Pancreas (tissue), 10 donors: Measurements from ENCODE around the gene KLF17. TPM values are rescaled to one million over a fixed set of nuclear protein-coding genes. Genes with fewer than 3 reads are reported as not detected.

ENCODE experiments used
- ATAC-seq, 4 donors: fragments of 200-7000 bp; cut with Tn5 transposase; one replicate each; pipeline versions ENCODE4 v1.8.0 to v1.9.1; 2020; ENCODE audit warnings: mild to moderate bottlenecking in 4 of 4, moderate library complexity in 4 of 4
- DNase-seq, 6 donors: peaks; one replicate each; pipeline ENCODE4 v3.0.0-alpha.2; 2020
- FAIRE-seq: peaks from 2 replicates; lab custom pipeline; 2012; peaks lifted over from hg19 to GRCh38; lab: Jason Lieb, UNC
- H3K27ac ChIP-seq, 4 donors: fragments of 200-600 bp; sonication (generic); 1 replicate in 3 of 4; 2 replicates in 1 of 4; pipeline versions ENCODE4 v1.5.0 to v1.8.0; 2020
- H3K27me3 ChIP-seq, 4 donors: fragments of 200-600 bp; one replicate each; pipeline ENCODE4 v1.8.0; 2021
- H3K36me3 ChIP-seq, 3 donors: fragments of 200-600 bp; sonication (generic) in 1 of 3; one replicate each; pipeline versions ENCODE4 v1.5.0 to v1.8.0; 2020 to 2021
- H3K4me1 ChIP-seq, 3 donors: fragments of 200-600 bp; one replicate each; pipeline ENCODE4 v1.8.0; 2021
- H3K4me3 ChIP-seq, 4 donors: fragments of 200-600 bp; sonication (generic) in 2 of 4; one replicate each; pipeline versions ENCODE4 v1.5.0 to v1.8.0; 2020 to 2021
- H3K9me3 ChIP-seq, 4 donors: fragments of 200-600 bp; one replicate each; pipeline ENCODE4 v1.8.0; 2021
- WGBS, 2 donors: extraction: QIAGEN DNeasy Blood & Tissue Kit; methylation state at CpG; one replicate each; pipeline ENCODE4 v1.1.7; 2013; 5-methylcytosine and 5-hydroxymethylcytosine counted together
- intact Hi-C, 3 donors: fragments of 100-400 bp; cut with DNase I; formaldehyde crosslinking; loops; one replicate each; pipeline versions ENCODE4 v1.11.1 to v1.14.2; 2022
- polyA plus RNA-seq, 2 donors: library from polyadenylated mRNA; stranded (reverse); fragments of 200-250 nt; gene quantifications; one replicate each; pipeline ENCODE4 v1.2.3, GENCODE V29; 2013
- total RNA-seq, 6 donors: library from RNA; stranded (reverse); fragmentation: NEBNext Ultra II Directional in 4 of 6; extraction: Animal tissue kit (Norgen Biotek cat#: 25700) in 4 of 6; gene quantifications; one replicate each; pipeline versions ENCODE4 v1.2.1 to v1.2.4, GENCODE V29; 2021 to 2023
- TF ChIP-seq, protein P1 (sequence below), 4 donors: fragments of 200-600 bp; sonication (generic) in 3 of 4; IDR thresholded peaks; one replicate each; pipeline versions ENCODE4 v1.5.0 to v1.8.0; 2021; ENCODE audit warnings: antibody characterized with exemption in 4 of 4
- donor health status: healthy with polysubstance abuse.
- donor health status: DM: no; HTN: no; CAD: no; lungs with moderate emphysema.
- donor health status: DM: no; HTN: no; CAD: no.
- donor health status: control.
- donor health status: control.
- donor health status: Bipolar disorder and iron deficiency.
- donor health status: DM: yes; HTN: yes; CAD: no.
- donor health status: DM: no; HTN: no; CAD: no.
- donor health status: DM: no; HTN: no; CAD: no.
- donor health status: DM: yes; HTN: yes; CAD: no.

Gene KLF17
- total and polyA plus RNA-seq, 8 donors = 0.12 TPM; not detected in 7

DNA sequence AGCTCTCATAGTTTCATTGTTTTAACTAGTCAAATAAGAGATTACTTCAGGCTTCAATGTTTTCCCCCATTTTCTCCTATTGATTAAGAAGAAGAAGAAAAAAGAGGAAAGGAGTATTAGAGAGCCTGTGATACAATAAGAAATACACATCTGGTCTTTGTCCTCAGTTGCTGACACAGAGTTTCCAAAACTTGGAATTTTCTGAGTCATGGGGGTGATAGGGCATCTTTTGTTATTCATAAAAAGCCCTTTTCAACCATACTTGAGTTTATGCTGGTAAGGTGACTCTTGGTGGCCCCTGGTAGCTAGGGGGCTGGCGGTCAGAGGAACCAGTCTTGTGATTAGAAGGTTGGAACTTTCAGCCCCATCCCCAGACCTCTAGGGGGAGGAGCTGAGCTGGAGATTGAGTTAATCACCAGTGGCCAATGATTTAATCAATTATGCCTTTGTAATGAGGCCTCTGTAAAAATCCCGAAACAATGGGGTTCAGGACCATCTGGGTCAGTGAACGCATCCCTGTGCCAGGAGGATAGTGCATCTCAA, 51.7 kb downstream of the KLF17 start:
- 90 to 93% methylated on average over 3 of the region's 3 CpGs for WGBS, 2 donors

DNA sequence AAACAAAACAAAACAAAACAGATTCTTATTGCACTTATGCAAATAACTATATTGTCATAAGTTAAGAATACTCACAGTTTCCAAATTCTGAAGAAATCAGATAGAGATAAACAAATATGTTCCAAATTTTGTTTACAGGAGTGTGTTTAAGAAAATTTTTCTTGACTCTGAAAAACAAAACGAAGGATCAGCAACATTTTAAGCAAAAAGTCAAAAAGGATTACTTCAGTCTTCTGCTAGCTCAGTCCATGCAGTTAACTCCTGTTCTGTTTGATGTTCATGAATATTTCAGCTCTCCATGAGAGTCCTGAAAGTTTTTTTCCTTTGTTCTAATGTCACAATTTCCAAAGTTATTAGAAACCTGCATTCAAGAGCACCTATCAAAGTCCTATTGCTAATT, 56.0 kb downstream of the KLF17 start:
- TF ChIP-seq, protein P1, sequence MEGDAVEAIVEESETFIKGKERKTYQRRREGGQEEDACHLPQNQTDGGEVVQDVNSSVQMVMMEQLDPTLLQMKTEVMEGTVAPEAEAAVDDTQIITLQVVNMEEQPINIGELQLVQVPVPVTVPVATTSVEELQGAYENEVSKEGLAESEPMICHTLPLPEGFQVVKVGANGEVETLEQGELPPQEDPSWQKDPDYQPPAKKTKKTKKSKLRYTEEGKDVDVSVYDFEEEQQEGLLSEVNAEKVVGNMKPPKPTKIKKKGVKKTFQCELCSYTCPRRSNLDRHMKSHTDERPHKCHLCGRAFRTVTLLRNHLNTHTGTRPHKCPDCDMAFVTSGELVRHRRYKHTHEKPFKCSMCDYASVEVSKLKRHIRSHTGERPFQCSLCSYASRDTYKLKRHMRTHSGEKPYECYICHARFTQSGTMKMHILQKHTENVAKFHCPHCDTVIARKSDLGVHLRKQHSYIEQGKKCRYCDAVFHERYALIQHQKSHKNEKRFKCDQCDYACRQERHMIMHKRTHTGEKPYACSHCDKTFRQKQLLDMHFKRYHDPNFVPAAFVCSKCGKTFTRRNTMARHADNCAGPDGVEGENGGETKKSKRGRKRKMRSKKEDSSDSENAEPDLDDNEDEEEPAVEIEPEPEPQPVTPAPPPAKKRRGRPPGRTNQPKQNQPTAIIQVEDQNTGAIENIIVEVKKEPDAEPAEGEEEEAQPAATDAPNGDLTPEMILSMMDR (IDR thresholded peaks at IDR 0.05) = no peak
- 60 to 68% methylated on average over 1 of the region's 1 CpG for WGBS, 2 donors
- ATAC-seq = no peak
- H3K4me1 ChIP-seq = no peaks in the 10 kb centered on the region
- no peaks in the 10 kb centered on the region for H3K27me3 ChIP-seq
- H3K4me3 ChIP-seq = no peak overlapping the region
- no peaks in the 10 kb centered on the region for H3K9me3 ChIP-seq
- no peak overlapping the region for H3K27ac ChIP-seq
- FAIRE-seq = no peak
- H3K36me3 ChIP-seq = no peaks in the 10 kb centered on the region
- intact Hi-C loops = no loop called here
- DNase-seq = no peak

More for the DNA sequence above, 51.7 kb downstream of the KLF17 start:
- DNase-seq (no peak), FAIRE-seq (no peak), ATAC-seq (no peak)
- no peaks in the 10 kb centered on the region for H3K36me3 ChIP-seq
- TF ChIP-seq, protein P1 (IDR thresholded peaks at IDR 0.05) = no peak
- H3K4me1 ChIP-seq = no peaks in the 10 kb centered on the region
- no peaks in the 10 kb centered on the region for H3K27me3 ChIP-seq
- H3K9me3 ChIP-seq = no peaks in the 10 kb centered on the region
- intact Hi-C loops = no loop called here
- H3K27ac ChIP-seq = no peak overlapping the region
- no peak overlapping the region for H3K4me3 ChIP-seq

Other genes starting within 250 kb of the KLF17 start
- gene ARTN, start 185.0 kb upstream of the KLF17 start, total RNA-seq = 1 to 10 TPM in 4 of 6 donors, under 1 TPM in 2; 0.87 to 1.9 (median 1.1) TPM
- gene ARTN, start 185.0 kb upstream of the KLF17 start, polyA plus RNA-seq = 1 to 10 TPM; 2.6 to 3.2 TPM
- gene IPO13, start 171.9 kb upstream of the KLF17 start, total RNA-seq = 10 to 100 TPM in 2 of 6 donors, 1 to 10 TPM in 4; 6.7 to 15.6 (median 8.5) TPM
- 10 to 100 TPM; 22.2 to 24.3 TPM for gene IPO13, start 171.9 kb upstream of the KLF17 start, polyA plus RNA-seq
- 10 to 100 TPM; 10.8 to 19.4 (median 12.8) TPM for gene DPH2, start 148.8 kb upstream of the KLF17 start, total RNA-seq
- gene DPH2, start 148.8 kb upstream of the KLF17 start, polyA plus RNA-seq = 10 to 100 TPM; 20.0 to 22.0 TPM
- gene ATP6V0B, start 143.9 kb upstream of the KLF17 start, total RNA-seq = 100 to 1,000 TPM in 1 of 6 donors, 10 to 100 TPM in 5; 59.8 to 108 (median 82.2) TPM
- 100 to 1,000 TPM; 135 to 208 TPM for gene ATP6V0B, start 143.9 kb upstream of the KLF17 start, polyA plus RNA-seq
- 10 to 100 TPM; 16.7 to 29.9 (median 25.9) TPM for gene B4GALT2, start 139.6 kb upstream of the KLF17 start, total RNA-seq
- gene B4GALT2, start 139.6 kb upstream of the KLF17 start, polyA plus RNA-seq = 10 to 100 TPM; 28.2 to 36.7 TPM
- gene CCDC24, start 127.2 kb upstream of the KLF17 start, total RNA-seq = 10 to 100 TPM in 1 of 6 donors, 1 to 10 TPM in 5; 3.9 to 13.2 (median 5.3) TPM
- 10 to 100 TPM; 39.2 to 45.9 TPM for gene CCDC24, start 127.2 kb upstream of the KLF17 start, polyA plus RNA-seq
- gene SLC6A9, start 87.4 kb upstream of the KLF17 start, total RNA-seq = 10 to 100 TPM in 1 of 6 donors, 1 to 10 TPM in 5; 1.9 to 23.4 (median 4.2) TPM
- gene SLC6A9, start 87.4 kb upstream of the KLF17 start, polyA plus RNA-seq = 1 to 10 TPM; 3.9 to 5.0 TPM
- gene KLF18, start 22.8 kb downstream of the KLF17 start, total RNA-seq = not detected
- not detected for gene KLF18, start 22.8 kb downstream of the KLF17 start, polyA plus RNA-seq
- 10 to 100 TPM; 18.1 to 30.4 (median 25.8) TPM for gene DMAP1, start 94.7 kb downstream of the KLF17 start, total RNA-seq
- 100 to 1,000 TPM in 1 of 2 donors, 10 to 100 TPM in 1; 73.6 to 149 TPM for gene DMAP1, start 94.7 kb downstream of the KLF17 start, polyA plus RNA-seq
- gene ERI3, start 236.4 kb downstream of the KLF17 start, total RNA-seq = 10 to 100 TPM; 18.9 to 27.4 (median 21.7) TPM
- gene ERI3, start 236.4 kb downstream of the KLF17 start, polyA plus RNA-seq = 10 to 100 TPM; 21.0 to 33.7 TPM